ENCODE results near the gene LYAR. TPM values are rescaled to one million over a fixed set of nuclear protein-coding genes. Genes with fewer than 3 reads are reported as not detected.

Gene LYAR
- total and polyA plus RNA-seq, 2 of the 13 experiments (the other 11 are each of a cell fraction or from before 2014, with no cell fraction given) = 7.8 to 94.2 TPM

DNA sequence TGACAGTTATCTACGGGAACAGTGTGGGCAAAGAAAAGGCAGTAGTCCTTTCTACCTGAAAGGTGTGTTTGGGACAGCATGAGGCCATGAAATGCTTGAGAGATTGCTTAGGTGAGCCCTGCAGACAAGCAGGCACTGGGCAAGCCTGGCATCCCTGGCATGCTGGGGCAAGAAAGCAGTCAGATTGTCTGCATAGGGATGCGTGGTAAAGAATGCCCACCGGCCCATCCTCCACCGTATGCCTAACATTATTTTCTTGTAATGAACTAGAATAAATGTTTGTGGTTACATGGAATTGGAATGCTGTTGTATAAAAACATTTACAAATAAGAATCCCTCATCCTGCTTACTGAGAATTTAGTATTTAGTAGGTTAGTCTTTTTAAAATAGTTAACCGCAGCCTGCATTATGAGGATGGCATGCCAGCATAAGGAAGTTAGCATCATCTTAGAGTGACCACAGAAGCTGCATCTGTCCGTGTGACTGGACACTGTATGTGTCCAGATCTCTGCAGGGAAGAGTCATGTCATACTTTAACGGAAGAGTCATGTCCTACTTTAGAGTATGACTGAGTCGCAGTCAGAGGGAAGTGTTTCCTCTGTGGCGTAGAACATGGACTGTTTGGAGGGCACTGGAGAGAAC, 19.0 kb upstream of the LYAR start:
- no peak for ATAC-seq
- H3K4me2 ChIP-seq (ENCODE audit: low read depth, low read length) = no peak overlapping the region
- no TSS peak for BruUV-seq (replicated peaks)
- TF ChIP-seq GABPB1 (CRISPR knock-in tag; IDR thresholded peaks at IDR 0.05) = no peak
- no peak for TF ChIP-seq ZNF776 (CRISPR knock-in tag; IDR thresholded peaks at IDR 0.05)
- TF ChIP-seq ZNF790 (CRISPR knock-in tag; IDR thresholded peaks at IDR 0.05; ENCODE audit: borderline replicate concordance) = no peak
- no peak for TF ChIP-seq KLF12 (CRISPR knock-in tag; IDR thresholded peaks at IDR 0.05; ENCODE audit: borderline replicate concordance)
- no peak for TF ChIP-seq ZNF292 (CRISPR knock-in tag; IDR thresholded peaks at IDR 0.05; ENCODE audit: borderline replicate concordance, low read depth)
- TF ChIP-seq, protein P1, sequence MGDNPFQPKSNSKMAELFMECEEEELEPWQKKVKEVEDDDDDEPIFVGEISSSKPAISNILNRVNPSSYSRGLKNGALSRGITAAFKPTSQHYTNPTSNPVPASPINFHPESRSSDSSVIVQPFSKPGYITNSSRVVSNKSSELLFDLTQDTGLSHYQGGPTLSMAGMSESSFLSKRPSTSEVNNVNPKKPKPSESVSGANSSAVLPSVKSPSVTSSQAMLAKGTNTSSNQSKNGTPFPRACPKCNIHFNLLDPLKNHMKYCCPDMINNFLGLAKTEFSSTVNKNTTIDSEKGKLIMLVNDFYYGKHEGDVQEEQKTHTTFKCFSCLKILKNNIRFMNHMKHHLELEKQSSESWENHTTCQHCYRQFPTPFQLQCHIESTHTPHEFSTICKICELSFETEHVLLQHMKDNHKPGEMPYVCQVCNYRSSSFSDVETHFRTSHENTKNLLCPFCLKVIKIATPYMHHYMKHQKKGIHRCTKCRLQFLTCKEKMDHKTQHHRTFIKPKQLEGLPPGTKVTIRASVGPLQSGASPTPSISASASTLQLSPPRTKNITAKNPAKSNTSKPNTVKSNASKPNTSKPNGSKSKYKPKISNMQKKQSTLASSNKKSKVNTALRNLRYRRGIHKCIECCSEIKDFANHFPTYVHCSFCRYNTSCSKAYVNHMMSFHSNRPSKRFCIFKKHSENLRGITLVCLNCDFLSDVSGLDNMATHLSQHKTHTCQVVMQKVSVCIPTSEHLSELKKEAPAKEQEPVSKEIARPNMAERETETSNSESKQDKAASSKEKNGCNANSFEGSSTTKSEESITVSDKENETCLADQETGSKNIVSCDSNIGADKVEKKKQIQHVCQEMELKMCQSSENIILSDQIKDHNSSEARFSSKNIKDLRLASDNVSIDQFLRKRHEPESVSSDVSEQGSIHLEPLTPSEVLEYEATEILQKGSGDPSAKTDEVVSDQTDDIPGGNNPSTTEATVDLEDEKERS (CRISPR knock-in tag; IDR thresholded peaks at IDR 0.05) = no peak
- no peak for TF ChIP-seq FOXJ3 (CRISPR knock-in tag; IDR thresholded peaks at IDR 0.05; ENCODE audit: borderline replicate concordance)
- no peak for TF ChIP-seq SYNCRIP (IDR thresholded peaks at IDR 0.05; ENCODE audit: insufficient read depth, low read depth, low read length)
- no peak for TF ChIP-seq ZNF101 (CRISPR knock-in tag; IDR thresholded peaks at IDR 0.05; ENCODE audit: borderline replicate concordance, low read depth)
- TF ChIP-seq ZNF674 (CRISPR knock-in tag; IDR thresholded peaks at IDR 0.05; ENCODE audit: low read depth) = no peak
- no peak for TF ChIP-seq NKX3-1 (CRISPR knock-in tag; IDR thresholded peaks at IDR 0.05)
- TF ChIP-seq ZNF232 (CRISPR knock-in tag; IDR thresholded peaks at IDR 0.05; ENCODE audit: borderline replicate concordance) = no peak
- TF ChIP-seq NFIC (IDR thresholded peaks at IDR 0.05; ENCODE audit: low read length) = no peak
- no peak for TF ChIP-seq ZNF598 (CRISPR knock-in tag; IDR thresholded peaks at IDR 0.05; ENCODE audit: borderline replicate concordance)
- intact Hi-C loops (cut with micrococcal nuclease; ENCODE audit: unreplicated experiment) (no loop called here), in situ Hi-C loops (cut with HindIII; ENCODE audit: extremely low pct_ligation_motif_present, low pct_unique_long_range_greater_than_20kb) (no loop called here)
- DNase-seq (ENCODE audit: low spot score) = no peak
- no peak overlapping the region for H3K27ac ChIP-seq (ENCODE audit: extremely low read length, insufficient read depth, low read length)
- H3K27me3 ChIP-seq (ENCODE audit: control insufficient read depth in 1 of 2, insufficient read depth in 2 of 2, low read length in 2 of 2) = no peaks in the 10 kb centered on the region
- ChIA-PET POLR2A (no interaction called here), CTCF (ENCODE audit: low intra/inter-chr PET ratio, low total read pairs) (no interaction called here)
- H3K9ac ChIP-seq (ENCODE audit: insufficient read depth, low read depth, low read length) = no peak overlapping the region
- 98% methylated on average over 9 of the region's 9 CpGs for WGBS (ENCODE audit: low lambda C conversion rate)
- H3K4me1 ChIP-seq (ENCODE audit: insufficient read depth, low read length) = peaks cover 7% of the 10 kb centered on the region; the same call in 1 of the 2 replicates
- FAIRE-seq = no peak
- no peak overlapping the region for H3K4me3 ChIP-seq (replicated peaks in 1 of 3; ENCODE audit: insufficient read depth in 1 of 3, low read depth in 2 of 3, low read length in 3 of 3)
- H3K79me2 ChIP-seq (ENCODE audit: insufficient read depth, low read length) = no peaks in the 10 kb centered on the region
- H2AFZ ChIP-seq (ENCODE audit: low read length) = no peak overlapping the region
- H3K9me3 ChIP-seq (ENCODE audit: low read length) = no peaks in the 10 kb centered on the region
- no peaks in the 10 kb centered on the region for H4K20me1 ChIP-seq (ENCODE audit: insufficient read depth, low read length)
- H3K36me3 ChIP-seq (replicated peaks in 1 of 2; ENCODE audit: control insufficient read depth in 1 of 2, insufficient read depth in 2 of 2, low read length in 2 of 2) = peaks cover 7 to 13% of the 10 kb centered on the region in 2 experiments; a peak in 4 of 5 replicates

Data from HepG2 (cell line).